Midbrain (tissue), 1 donor: Measurements from ENCODE around the gene TPPP.

Experiments
- DNase-seq: peaks from one replicate; lab custom pipeline; 2025; lab: John Stamatoyannopoulos, UW

Gene TPPP

DNA sequence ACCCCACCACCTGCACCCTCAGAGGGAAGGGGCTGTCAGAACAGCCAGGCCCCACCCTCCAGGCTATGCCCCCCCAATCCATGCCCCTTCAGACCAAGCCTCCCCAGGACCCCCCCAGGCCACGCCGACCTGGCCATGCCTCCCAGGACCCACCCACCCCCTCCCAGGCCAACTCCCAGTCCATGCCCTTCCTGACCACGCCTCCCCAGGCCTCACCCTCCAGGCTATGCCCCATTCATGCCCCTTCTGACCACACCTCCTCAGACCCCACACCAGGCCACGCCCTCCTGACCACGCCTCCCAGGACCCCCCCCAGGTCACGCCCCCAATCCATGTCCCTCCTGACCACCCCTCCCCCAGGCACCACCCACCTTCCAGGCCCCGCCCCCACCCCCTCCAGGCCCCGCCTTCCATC is 27.6 kb downstream of the TPPP start:
- DNase-seq: no peak

DNA sequence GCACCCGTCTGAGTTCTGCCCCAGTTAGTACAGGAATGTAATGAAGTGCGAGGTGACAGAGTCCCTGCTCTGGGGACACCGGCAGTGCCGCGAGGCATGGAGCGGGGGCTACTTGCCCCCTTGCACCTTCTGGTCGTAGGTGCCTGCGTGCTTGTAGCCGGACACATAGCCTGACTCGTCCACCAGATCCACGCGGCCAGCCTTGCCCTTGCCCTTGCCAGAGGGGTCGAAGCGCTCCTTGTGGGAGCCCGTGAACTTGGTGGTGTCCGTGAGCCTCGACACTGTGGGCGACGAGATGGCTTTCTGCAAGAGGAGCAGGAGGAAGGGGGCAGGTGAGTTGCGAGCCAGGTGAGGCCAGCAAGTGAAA is 28.2 kb downstream of the TPPP start:
- DNase-seq: no peak

DNA sequence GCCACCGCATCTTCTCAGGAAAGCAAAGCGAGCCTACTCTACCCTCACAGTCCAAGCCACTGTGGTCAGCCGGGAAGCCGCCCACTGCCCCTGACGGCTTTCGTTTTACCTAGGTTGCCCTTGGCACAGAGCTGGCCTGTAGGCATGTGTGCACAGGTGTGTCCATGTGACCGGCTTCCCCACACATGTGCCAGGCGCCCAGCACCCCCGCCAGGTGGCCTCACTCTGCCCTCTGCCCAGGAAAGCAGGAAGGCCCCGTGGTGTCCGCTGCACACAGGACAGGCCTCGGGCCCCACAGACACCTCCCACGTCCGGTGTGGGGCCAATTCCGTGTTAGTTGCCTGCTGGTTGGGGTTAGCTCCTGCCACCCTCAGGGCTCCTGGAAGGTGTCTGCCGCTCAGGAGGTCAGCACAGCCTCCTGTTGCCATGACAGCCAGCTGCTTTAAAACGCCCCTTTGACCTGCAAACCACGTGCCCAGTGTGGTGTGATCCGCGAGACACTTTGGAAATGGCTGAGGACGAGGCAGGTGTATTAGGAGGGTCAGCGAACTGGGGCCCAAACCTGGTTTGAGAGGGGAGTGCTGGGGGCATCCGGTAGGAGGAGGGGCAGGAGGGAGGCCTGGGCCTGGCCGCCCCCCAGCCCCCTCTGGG is 28.7 kb downstream of the TPPP start:
- DNase-seq: no peak

DNA sequence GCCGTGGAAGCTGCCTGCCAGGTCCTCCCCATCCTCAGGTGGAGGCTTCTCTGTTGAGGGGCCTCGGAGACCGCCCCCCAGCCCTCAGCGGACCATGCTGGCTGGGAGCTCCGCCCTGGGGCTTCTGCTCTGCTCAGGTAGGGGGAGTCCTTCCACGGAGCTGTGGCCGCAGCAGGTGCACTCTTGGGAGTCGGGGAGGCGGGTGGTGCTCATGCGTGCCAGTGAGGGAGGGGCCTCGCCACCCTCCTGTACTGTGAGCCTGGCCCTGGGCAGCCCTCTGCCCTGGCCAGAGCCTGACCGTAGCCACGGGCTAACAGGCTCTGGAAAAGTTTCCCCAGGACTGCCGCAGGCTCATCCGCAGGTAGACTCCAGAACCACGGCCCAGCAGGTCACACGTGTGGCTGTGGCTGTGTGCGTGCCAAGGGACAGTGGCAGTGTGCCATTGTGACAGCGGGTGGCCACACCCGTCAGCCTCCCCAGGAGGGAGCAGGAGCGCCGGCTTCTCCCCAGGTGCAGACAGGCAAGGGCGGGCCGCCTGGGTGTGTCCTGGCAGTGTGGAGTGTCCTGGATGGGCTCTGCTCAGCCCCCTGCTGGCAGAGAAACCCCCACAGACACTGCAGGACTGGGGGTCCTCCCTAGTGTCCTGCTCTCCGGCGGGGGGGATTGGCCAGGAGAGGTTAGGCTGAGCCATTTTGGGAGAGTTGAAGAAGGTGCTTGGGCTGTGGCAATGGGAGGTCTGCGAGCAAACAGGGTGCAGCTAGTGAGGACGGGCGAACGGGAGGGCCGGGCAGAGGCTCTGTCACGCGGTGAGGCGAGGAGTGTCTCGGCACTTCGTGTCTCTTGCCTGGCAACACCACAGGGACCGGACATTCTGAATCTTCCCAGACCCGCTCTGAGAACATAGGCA is 29.5 kb downstream of the TPPP start:
- DNase-seq: no peak

DNA sequence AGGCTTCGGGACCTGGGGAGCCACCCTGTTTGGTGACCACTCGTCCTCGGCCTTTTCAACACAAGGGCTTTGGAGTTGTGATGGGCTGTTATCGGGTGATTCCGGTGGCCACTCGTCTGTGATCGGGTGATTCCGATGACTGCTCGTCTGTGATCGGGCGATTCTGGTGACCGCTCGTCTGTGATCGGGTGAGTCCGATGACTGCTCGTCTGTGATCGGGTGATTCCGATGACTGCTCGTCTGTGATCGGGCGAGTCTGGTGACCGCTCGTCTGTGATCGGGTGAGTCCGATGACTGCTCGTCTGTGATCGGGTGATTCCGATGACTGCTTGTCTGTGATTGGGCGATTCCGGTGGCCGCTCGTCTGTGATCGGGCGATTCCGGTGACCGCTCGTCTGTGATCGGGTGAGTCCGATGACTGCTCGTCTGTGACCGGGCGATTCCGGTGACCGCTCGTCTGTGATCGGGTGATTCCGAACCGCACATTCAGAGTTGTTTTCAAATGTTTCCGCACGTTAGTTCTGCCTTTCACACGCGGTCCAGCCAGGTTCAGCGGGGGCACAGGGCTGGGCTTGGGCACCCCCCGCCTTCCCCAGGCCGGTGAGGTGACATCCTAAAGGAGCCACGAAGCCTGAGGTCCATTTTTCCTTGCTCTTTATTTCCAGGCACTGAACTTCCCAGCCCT is 30.3 kb downstream of the TPPP start:
- DNase-seq: no peak

DNA sequence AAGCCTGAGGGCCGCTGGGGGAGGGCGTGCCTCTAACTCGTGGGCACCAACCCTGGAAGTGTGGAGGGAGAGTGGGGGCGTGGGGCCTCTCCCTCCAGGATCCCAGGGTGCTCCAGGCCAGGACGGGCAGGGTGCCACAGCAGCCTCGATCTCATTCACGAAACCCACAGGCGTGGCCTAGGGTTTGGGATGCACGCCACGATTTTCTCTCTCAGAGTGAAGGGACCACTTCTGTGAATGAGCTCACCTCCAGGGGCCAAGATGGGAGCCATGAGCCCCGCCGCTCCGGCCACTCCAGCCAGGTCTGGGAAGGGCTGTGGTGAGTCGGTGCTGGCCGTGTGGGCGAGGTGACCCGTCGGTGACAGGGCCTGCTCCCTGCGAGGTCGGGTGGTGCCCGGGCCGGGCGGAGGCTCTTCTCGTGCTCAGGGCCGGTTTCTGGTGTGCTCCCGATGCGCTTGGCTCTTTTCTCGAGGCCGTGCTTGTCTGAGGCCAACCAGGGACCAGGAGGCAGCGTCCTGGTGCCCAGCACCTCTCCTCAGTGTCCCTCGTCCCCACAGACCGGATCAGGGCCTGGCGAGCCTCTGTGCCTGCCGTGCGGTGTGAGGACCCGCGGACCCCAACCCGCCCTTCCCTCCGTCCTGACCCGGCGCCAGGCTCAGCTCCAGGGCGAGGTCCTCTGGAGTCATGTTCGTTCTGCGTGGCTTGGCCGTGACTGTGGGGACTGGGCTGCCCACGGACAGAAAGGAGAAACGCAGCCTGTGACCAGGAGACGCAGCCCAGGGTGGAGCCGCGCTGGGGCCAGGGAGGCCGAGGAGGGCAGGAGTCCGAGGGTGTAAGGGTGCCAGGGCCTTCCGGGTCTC is 31.0 kb downstream of the TPPP start:
- no peak for DNase-seq

DNA sequence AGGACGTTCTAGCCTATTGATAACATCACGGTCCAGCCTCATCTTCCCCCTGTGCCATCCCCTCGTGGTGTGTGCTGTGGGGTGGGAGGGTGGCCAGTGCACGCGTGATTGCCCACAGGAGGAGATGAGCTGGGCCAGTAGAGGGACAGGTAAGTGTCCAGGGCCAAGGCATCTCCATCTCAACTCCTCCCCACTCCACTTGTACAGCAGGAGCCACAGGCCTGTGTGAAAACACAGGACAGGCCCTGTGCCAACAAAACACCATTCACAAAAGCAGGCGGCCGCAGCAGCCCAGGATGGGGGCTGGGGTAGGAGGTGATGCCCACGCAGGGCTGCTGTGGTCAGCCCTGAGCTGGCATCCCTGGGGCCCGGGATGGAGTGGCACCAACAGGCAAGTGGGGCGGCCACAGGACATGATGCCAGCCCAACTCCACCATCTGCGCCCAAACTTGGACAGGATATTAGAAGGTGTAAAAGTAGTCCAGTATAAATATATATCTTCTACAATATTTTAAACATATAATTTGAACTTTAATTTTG is 32.6 kb downstream of the TPPP start:
- no peak for DNase-seq

DNA sequence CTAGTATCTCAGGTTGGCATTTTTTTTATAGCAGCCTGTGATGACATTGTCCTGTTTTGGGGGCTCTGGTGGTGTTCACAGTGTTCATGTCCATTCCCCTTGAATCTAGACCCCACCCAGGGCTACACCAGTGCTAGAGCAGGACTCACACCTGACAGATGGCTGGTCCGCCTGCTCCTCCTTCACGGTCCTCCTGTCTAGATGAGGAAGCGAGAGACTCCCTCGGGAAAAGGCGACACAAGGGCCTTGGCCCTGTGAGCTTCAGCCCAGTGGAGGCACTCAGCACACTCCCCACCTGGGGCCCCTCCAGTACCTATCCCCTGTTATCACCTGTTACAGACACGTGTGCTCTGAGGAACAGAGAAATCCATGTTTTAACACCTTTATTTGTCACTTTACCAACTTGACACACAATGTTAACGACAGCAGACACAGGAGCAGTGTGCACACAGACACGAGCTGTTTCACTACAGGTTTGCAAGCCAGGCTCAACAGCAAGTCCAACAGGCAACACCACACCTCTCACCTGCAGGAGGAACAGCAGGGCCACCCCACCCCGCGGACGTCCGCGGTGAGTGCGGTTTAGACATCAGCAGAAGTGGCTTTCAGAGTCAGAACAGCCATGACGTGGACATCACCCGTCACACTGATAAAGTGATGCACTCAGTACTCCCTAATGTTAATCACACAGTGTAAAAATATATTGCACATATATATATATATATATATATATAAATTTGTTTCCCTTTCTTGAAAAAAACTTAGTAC is 33.5 kb downstream of the TPPP start:
- DNase-seq: no peak

DNA sequence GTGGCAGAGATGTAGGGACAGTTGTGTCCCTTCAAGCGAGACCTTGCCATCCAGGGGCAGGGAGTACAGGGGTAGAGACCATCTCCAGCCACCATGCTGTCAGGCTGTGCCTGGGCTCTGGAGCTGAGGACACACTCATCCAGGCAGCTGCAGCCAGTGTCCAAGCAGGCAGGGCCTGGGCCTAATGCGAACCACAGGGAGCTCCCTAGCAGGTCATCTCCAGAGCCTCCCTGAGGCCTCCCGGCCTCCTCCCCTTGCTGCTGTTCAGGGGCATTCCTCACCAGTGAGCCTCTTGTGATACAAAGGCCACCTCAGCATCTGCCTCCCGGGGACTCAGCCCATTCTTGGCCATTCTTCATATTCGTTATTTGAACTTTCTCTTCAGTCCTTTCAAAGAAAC is 35.0 kb downstream of the TPPP start:
- DNase-seq: no peak

DNA sequence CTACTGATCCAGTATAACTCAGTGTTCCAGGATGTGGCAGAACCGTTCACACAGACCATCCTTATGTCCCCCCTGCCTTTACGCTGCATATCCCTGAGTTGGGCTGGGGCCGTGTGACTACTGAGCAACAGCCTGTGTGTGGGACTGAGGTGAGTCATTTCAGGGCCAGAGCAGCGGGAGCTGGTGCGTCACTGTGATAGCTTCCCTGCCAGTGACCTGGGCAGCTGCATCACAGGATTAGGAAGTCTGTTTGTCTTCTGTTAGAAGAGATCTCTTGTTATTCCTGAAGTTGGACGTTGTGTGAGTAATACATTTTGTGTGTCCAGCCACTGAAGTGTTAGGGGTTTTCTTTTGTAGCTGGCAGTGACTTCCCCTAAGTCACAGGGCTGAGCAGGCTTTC is 35.6 kb downstream of the TPPP start:
- no peak for DNase-seq

DNA sequence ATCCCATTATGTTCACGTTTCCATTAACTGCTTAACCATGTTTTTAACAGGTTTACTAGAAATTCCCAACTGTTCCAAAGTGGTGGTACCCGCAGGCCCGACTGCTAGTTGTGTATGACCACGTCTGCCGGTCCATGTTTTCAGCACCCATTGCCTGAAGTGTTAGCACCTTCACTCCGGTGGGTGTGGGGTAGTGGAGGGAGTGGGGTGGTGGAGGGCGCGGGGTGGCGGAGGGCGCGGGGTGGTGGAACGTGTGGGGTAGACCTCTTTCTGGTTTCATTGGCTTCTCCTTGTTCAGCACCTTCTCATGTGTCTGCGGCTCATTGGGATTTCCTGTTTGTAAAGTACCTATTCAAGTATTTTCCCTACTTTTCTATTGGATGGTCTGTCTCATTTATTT is 37.7 kb downstream of the TPPP start:
- DNase-seq: no peak

DNA sequence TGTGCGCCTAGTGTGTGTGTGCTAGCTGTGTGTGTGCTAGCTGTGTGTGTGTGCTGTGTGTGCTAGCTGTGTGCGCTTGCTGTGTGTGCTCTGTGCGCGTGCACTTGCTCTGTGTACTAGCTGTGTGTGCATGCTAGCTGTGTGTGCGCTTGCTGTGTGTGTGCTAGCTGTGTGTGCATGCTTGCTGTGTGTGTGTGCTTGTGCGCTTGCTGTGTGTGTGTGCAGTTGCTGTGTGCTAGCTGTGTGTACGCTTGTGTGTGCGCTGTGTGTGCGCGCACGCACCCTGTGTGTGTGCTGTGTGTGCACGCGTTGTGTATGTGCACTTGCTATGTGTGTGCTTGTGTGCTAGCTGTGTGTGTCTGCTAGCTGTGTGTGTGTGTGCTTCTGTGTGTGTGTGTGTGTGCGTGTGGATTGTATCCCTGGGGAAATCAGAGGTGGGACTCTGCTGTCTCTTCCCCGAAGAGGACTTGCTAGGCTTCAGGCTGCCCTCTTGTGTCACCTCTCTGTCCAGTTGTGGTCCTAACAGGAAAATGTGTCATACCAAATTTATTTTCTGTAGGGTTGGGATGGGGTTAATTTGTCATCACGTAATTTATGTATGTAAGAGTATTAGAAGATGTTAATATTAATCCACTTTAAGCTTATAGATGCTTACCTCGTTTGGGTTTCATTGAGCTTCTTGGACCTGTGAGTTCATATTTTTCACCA is 38.9 kb downstream of the TPPP start:
- no peak for DNase-seq

DNA sequence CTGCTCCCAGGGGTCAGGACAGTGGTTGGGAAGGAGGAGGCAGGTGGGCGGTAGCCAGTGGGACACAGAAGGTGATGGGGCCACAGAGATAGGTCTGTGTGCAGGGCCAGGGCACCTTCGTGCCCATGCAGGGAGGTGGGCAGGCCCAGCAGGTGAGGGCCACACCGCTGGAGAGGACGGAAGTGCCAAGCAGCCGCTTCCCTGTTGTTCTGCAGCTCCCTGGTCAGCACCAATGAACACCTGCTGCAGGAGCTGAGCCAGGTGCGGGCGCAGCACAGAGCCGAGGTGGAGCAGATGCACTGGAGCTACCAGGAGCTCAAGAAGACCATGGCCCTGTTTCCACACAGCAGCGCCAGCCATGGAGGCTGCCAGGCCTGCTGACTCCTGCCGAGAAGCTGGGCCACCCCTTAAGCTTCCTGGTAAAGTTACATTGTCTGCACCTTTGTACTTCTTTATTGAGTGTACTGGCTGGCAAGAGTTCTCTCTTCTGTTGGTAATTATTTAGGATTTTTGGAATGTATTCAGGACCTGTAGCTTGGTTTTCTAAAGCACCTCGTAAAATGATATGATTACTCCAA is 40.3 kb downstream of the TPPP start:
- DNase-seq: no peak

DNA sequence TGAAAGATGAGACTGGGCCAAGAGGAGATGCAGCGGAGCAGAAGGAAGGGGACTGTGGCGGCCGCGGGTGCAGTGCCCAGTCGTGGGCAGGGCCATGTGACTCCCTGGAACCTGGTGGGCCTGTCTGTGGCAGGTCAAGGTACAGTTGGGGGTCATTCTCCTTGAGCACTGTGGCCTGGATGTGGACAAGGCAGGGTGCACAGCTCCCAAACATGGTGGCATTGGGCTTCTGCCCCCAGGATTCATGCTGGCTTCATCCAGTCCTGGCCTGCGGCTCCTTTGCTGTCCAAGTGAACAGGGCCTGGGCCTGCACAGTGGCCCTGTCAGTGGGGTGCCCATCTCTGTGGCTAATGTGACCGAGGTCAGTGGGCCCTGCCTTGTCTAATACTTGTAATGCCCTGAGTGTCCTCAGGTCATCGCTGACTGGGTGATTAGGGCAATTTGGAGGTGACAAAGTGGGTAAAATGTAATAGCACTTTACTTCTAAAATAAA is 41.1 kb downstream of the TPPP start:
- DNase-seq: no peak

DNA sequence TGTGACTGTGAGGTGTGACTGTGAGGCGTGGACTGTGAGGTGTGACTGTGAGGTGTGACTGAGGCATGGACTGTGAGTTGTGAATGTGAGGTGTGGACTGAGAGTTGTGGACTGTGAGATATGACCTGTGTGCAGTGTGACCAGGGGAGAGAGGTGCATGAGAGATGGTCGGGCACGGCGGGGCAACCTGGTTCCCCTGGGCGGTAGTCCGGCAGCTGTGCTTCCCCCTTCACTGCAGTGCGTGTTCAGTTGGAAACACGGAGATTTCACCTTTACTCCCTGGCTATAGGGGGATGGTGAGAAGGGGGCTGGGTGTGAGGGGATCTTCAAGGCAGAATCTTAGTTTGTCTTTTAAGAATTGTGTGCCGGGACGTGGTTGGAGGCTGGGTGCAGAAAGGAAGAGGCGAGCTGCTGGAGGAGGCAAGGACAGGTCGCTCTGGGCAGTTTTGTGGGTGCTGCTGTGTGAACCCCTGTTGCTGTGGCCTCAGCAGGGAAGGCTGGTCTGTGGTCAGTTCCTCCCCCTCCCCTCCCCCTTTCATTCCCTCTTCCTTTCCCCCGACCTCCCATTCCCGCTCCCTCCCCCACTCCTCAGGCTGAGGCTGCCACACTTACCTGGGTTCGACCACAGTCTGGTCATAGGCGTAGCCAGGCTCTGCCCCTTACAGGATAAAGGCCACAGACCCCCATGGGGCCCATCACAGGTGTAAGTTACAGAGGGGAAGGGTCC is 41.7 kb downstream of the TPPP start:
- no peak for DNase-seq

DNA sequence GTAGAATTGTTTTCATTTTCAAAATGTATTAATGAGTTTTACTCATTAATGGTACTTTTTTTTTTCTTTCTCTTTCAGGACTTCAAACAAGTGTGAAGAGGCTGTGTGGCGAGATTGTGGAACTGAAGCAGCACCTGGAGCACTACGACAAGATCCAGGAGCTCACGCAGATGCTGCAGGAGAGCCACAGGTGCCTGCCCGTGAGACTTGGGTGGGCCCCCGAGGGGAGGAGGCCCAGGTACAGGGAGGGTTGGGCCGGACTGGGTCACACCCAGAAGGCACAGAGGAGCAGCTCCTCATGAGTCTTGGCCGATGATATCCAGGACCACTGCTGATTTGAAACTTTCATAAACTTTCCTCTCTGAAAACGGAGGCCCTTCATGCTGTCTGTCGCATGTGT is 45.4 kb downstream of the TPPP start:
- DNase-seq: no peak

DNA sequence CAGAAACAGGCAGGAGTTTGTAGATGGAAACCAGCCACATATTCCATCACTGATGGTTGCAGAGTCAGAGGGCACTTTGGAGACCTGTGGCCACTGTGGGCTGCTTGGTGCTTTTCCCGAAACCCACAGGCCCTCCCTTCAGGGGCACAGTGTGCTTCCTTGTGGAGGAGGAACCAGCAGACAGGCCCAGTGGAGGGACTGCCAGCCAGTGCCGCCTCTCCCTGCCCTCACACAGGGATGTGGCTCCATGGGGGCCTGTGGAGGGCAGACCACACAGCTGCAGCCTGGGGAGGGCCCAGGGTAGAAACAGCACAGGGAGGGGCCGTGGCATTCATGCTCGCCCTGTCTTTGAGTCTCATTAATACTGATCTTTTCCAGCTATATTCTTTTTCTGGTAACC is 45.8 kb downstream of the TPPP start:
- DNase-seq: no peak

DNA sequence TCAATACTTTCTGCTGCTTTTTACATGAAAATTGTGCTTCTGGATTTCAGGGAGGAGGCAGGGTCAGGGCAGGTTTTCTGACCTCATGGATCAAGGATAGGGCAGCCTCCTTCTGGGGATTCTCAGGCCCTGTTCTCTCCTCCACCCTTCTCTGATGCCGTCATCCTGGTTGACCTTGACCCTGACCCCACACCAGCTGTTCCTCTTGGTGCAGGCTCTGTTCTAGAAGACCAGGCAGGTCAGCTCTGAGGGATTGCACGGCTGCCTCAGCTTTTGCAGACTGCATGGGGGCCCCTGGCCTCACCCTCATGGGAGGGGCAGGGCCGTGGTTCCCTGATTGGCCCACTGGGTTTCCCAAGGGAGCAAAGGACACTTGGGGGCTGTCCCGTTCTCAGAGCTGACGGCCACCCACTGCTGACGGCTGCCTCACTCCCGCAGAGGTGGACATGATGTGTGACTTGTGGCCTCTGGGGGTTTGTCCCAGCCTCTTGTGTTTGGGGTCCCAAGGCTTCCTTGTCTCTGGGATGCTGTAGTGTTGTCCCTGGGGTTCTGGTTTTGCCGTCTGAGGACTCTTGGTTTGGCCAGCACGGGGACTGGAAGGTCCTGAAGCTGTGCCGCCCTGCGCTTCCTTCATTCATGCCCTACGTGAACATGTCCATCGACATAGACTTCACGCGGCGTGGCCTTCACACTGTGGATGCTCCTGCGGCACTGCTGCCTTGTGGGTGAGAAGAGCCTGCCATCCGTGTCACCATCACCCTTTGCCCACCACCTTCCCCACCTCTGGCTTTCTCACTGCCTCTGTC is 46.6 kb downstream of the TPPP start:
- DNase-seq: no peak
